ENCODE measurements around the gene GAL3ST3.

GRCh38 chr11:66046901-66047300, 2.1 kb downstream of the GAL3ST3 start:
- TF ChIP-seq, protein P1, sequence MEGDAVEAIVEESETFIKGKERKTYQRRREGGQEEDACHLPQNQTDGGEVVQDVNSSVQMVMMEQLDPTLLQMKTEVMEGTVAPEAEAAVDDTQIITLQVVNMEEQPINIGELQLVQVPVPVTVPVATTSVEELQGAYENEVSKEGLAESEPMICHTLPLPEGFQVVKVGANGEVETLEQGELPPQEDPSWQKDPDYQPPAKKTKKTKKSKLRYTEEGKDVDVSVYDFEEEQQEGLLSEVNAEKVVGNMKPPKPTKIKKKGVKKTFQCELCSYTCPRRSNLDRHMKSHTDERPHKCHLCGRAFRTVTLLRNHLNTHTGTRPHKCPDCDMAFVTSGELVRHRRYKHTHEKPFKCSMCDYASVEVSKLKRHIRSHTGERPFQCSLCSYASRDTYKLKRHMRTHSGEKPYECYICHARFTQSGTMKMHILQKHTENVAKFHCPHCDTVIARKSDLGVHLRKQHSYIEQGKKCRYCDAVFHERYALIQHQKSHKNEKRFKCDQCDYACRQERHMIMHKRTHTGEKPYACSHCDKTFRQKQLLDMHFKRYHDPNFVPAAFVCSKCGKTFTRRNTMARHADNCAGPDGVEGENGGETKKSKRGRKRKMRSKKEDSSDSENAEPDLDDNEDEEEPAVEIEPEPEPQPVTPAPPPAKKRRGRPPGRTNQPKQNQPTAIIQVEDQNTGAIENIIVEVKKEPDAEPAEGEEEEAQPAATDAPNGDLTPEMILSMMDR (IDR thresholded peaks at IDR 0.05) = no peak
- TF ChIP-seq POLR2A (IDR thresholded peaks at IDR 0.05) = no peak
